Measurements from ENCODE around the gene TAF5L.

GRCh38 chr1:229563241-229563640 lies 62.7 kb downstream of the TAF5L start:
- no peak for TF ChIP-seq EZH2 (IDR thresholded peaks at IDR 0.05; ENCODE audit: borderline replicate concordance, low read length)
- no peak for TF ChIP-seq CTCF (IDR thresholded peaks at IDR 0.05; ENCODE audit: low read length)
